Esophagus muscularis mucosa (tissue), 4 donors: ENCODE results near the gene DCC.

Source experiments
- EP300 ChIP-seq: sonication (generic); formaldehyde crosslinking; IDR thresholded peaks from one replicate; pipeline ENCODE4 v1.6.1; 2017; ENCODE audit warnings: antibody characterized with exemption
- POLR2A ChIP-seq: fragments of 450-650 bp; IDR thresholded peaks from one replicate; pipeline ENCODE4 v1.6.1; 2017; ENCODE audit warnings: antibody characterized with exemption, moderate library complexity, mild to moderate bottlenecking, low read depth
- TF ChIP-seq, protein P1 (sequence below), 3 experiments: fragments of 200-600 bp in 2 of 3; fragments of 450-650 bp in 1 of 3; sonication (generic) in 2 of 3; IDR thresholded peaks; one replicate each; pipeline ENCODE4 v1.5.1; 2017 to 2019; ENCODE audit warnings: antibody characterized with exemption in 3 of 3, mild to moderate bottlenecking in 2 of 3, moderate library complexity in 1 of 3

DNA sequence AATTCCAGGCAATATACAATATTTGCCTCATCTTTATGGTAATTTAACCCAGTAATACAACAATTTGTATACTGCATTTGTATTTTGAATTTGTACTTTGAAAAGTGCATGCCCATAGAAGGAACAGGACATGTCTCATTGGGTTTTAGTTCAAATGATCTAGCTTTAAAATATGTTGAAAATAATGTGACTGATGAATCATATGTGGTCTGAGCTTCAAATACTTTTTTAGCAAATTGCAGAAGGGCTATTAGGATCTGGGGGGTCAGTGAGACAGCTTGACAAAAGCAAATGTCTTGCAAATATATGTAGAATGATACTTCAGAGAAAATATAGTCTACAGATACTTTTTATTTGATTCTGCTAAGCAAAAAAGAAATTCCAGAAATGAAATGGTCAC is 248.9 kb downstream of the DCC start:
- TF ChIP-seq EP300 (no peak), POLR2A (no peak)
- TF ChIP-seq, protein P1, sequence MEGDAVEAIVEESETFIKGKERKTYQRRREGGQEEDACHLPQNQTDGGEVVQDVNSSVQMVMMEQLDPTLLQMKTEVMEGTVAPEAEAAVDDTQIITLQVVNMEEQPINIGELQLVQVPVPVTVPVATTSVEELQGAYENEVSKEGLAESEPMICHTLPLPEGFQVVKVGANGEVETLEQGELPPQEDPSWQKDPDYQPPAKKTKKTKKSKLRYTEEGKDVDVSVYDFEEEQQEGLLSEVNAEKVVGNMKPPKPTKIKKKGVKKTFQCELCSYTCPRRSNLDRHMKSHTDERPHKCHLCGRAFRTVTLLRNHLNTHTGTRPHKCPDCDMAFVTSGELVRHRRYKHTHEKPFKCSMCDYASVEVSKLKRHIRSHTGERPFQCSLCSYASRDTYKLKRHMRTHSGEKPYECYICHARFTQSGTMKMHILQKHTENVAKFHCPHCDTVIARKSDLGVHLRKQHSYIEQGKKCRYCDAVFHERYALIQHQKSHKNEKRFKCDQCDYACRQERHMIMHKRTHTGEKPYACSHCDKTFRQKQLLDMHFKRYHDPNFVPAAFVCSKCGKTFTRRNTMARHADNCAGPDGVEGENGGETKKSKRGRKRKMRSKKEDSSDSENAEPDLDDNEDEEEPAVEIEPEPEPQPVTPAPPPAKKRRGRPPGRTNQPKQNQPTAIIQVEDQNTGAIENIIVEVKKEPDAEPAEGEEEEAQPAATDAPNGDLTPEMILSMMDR (IDR thresholded peaks at IDR 0.05) = no peak
